Karpas-422 (cell line): ENCODE measurements around the gene TPGS1. TPM values are rescaled to one million over a fixed set of nuclear protein-coding genes. Genes with fewer than 3 reads are reported as not detected.

ENCODE experiments used
- DNase-seq: peaks from one replicate; pipeline ENCODE4 v3.0.0-alpha.2; 2015
- H2AFZ ChIP-seq: fragments of 200-600 bp; sonication (generic); 2 replicates; pipeline ENCODE4 v1.6.1; 2014; ENCODE audit warnings: antibody characterized with exemption, low read length, mixed read lengths
- H3K27ac ChIP-seq: fragments of 200-600 bp; sonication (generic); 2 replicates; pipeline ENCODE4 v1.5.1; 2014; ENCODE audit warnings: mild to moderate bottlenecking, low read length, moderate library complexity
- H3K27me3 ChIP-seq: fragments of 200-600 bp; sonication (generic); 2 replicates; pipeline ENCODE4 v1.6.1; 2014; ENCODE audit warnings: low read length, mixed read lengths
- H3K36me3 ChIP-seq: fragments of 200-600 bp; sonication (generic); 2 replicates; pipeline ENCODE4 v1.6.1; 2014; ENCODE audit warnings: low read length, mixed read lengths; ENCODE audit not compliant: insufficient read depth
- H3K4me1 ChIP-seq: fragments of 200-600 bp; sonication (generic); 2 replicates; pipeline ENCODE4 v1.6.1; 2014; ENCODE audit warnings: mild to moderate bottlenecking, low read length, mixed read lengths
- H3K4me2 ChIP-seq: fragments of 200-600 bp; sonication (generic); 2 replicates; pipeline ENCODE4 v1.6.1; 2014; ENCODE audit warnings: low read length, low read depth, mild to moderate bottlenecking; ENCODE audit not compliant: poor library complexity, severe bottlenecking
- H3K4me3 ChIP-seq: fragments of 200-600 bp; sonication (generic); 2 replicates; pipeline ENCODE4 v1.5.1; 2014; ENCODE audit warnings: mild to moderate bottlenecking, antibody characterized with exemption, low read length, mixed read lengths
- H3K79me2 ChIP-seq: fragments of 200-600 bp; sonication (generic); 2 replicates; pipeline ENCODE4 v1.6.1; 2014; ENCODE audit warnings: mild to moderate bottlenecking, low read length, mixed read lengths
- H3K9ac ChIP-seq: fragments of 200-600 bp; sonication (generic); 2 replicates; pipeline ENCODE4 v1.6.0; 2014; ENCODE audit warnings: low read length
- H3K9me2 ChIP-seq: fragments of 200-600 bp; sonication (generic), shearing (Covaris generic); replicated peaks from 2 replicates; pipeline ENCODE4 v1.6.0; 2014; ENCODE audit warnings: mild to moderate bottlenecking, low read length, moderate library complexity; ENCODE audit not compliant: insufficient read depth
- H3K9me3 ChIP-seq: fragments of 300-700, 200-600 bp; sonication (generic); 2 replicates; pipeline ENCODE4 v1.6.1; 2014; ENCODE audit warnings: low read length, mixed read lengths
- H4K20me1 ChIP-seq: fragments of 200-600 bp; sonication (generic); 2 replicates; pipeline ENCODE4 v1.6.1; 2014; ENCODE audit warnings: mild to moderate bottlenecking, antibody characterized with exemption, low read length, low read depth; ENCODE audit not compliant: insufficient read depth
- total RNA-seq: library from RNA; depleted of rRNA; stranded (reverse); fragments of >200 nt; shearing (Covaris generic); gene quantifications from 2 replicates; pipeline ENCODE4 v1.2.3, GENCODE V29; 2014; ENCODE audit warnings: low replicate concordance

TPGS1 gene
- total RNA-seq, 1 experiment from 2014 or later = 13.8 TPM

DNA sequence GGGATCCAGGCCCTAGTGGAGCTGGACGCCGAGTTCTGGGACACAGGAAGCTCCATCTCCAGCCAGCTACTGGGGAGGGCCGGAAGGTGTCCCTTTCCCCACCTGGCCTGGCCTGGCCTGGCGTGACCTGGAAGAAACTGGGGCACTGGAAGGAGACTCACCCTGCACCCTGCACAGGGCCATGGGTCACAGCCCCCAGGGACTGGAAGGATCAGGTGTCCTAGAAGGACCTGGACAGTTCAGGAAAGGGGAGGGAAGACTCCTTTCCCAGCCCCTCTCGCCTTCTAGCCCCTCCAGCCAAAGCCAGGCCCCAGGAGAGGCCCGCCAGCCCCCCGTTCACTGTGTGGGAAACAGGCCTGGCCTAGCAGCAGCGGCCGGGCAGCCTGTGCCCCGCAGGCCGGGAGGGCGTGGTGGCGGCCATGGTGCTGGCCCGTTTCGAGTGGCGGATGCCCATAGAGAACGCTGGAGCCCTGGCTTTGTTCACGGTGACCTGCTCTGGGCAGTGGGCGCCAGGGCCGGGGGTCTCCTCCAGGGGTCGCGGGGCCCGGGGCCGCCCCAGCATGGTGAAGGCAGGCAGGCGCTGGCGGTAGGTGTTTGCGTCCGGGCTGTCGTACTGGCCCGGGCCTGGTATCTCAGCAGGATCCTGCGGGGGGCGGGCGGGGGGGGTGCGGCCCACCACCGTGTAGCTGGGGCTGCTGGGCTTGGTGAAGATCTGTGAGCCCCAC lies 43.7 kb upstream of the TPGS1 start:
- Histone ChIP-seq H3K4me3 (no peak overlapping the region), H3K27ac (no peak overlapping the region), H3K9me2 (no peaks in the 10 kb centered on the region), H3K79me2 (no peaks in the 10 kb centered on the region), H4K20me1 (no peaks in the 10 kb centered on the region), H3K4me1 (no peaks in the 10 kb centered on the region), H3K36me3 (no peaks in the 10 kb centered on the region), H3K4me2 (no peak overlapping the region), H3K27me3 (no peaks in the 10 kb centered on the region), H2AFZ (no peak overlapping the region), H3K9me3 (no peaks in the 10 kb centered on the region), H3K9ac (no peak overlapping the region)
- no peak for DNase-seq

DNA sequence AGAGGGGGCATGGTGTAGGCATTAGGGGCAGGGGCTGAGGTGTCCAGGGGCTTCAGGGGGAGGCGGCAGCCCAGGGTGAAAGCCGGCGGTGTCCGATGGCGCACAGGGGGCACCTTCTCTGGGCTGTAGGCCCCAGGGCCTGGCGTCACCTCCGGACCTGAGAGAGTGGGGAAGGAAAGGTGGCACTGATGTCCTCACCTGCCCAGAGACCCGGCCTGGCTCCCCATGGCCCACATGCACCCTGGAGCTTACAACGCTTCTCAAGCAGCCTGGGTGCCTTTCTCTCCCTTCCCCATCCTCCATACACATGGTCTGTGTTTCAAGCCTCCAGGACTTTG lies 43.1 kb upstream of the TPGS1 start:
- no peaks in the 10 kb centered on the region for H3K9me2 ChIP-seq
- no peaks in the 10 kb centered on the region for H4K20me1 ChIP-seq
- no peaks in the 10 kb centered on the region for H3K4me1 ChIP-seq
- no peak overlapping the region for H2AFZ ChIP-seq
- H3K27ac ChIP-seq = no peak overlapping the region
- H3K27me3 ChIP-seq = no peaks in the 10 kb centered on the region
- no peaks in the 10 kb centered on the region for H3K9me3 ChIP-seq
- no peaks in the 10 kb centered on the region for H3K79me2 ChIP-seq
- no peak for DNase-seq
- no peaks in the 10 kb centered on the region for H3K36me3 ChIP-seq
- no peak overlapping the region for H3K4me2 ChIP-seq
- H3K4me3 ChIP-seq = no peak overlapping the region
- no peak overlapping the region for H3K9ac ChIP-seq

DNA sequence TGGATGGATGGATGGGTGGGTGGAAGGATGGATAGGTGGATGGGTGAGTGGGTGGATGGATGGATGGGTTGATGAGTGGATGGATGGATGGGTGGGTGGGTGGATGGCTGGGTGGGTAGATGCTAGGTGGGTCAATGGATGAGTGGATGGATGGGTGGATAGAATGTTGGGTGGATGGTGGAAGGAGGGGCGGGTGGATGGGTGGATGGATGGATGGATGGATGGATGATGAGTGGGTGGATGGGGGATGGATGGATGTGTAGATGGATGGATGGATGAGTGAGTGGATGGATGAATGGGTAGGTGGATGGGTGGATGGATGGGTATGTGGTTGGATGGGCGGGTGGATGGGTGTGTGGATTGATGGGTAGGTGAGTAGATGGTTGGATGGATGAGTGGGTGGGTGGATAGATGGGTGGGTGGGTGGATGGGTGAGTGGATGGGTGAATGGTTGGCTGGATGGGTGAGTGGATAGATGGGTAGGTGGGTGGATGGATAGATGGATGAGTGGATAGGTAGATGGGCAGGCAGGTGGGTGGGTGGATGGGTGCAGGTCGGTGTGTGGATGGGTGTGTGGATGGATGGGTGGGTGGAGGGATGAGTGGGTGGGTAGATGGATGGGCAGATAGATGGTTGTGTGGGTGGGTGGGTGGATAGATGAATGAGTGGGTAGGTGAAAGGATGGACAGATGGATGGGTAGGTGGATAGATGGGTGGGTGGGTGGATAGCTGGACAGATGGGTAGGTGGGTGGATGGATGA lies 42.1 kb upstream of the TPGS1 start:
- Histone ChIP-seq H3K79me2 (no peaks in the 10 kb centered on the region), H3K27me3 (no peaks in the 10 kb centered on the region), H3K9me3 (no peaks in the 10 kb centered on the region), H2AFZ (no peak overlapping the region), H3K9me2 (no peaks in the 10 kb centered on the region), H3K27ac (no peak overlapping the region), H3K4me2 (no peak overlapping the region), H3K4me3 (no peak overlapping the region), H4K20me1 (no peaks in the 10 kb centered on the region), H3K9ac (no peak overlapping the region), H3K4me1 (no peaks in the 10 kb centered on the region), H3K36me3 (no peaks in the 10 kb centered on the region)
- no peak for DNase-seq

DNA sequence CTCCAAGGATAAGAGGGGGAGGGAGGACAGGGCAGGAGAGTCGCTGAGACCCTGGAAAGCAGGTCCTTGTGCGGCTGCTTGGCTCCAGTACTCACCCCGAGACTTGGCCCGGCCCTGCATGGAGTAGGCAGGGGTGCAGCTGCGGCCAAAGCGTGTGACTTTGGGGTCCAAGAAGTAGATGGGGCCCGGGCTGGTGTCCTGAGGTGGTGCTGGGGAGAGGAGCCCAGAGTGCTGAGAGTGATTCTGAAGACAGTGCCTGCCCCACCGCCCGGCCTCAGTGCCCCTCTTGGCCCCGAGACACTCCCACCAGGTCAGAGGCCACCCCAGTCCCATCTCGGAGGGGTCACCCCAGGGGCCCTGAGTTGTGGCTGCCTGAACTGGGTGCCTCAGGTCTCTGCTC lies 39.7 kb upstream of the TPGS1 start:
- Histone ChIP-seq H4K20me1 (no peaks in the 10 kb centered on the region), H3K4me3 (no peak overlapping the region), H3K9me2 (no peaks in the 10 kb centered on the region), H3K4me2 (no peak overlapping the region), H3K4me1 (no peaks in the 10 kb centered on the region), H2AFZ (no peak overlapping the region), H3K27me3 (no peaks in the 10 kb centered on the region), H3K27ac (no peak overlapping the region), H3K36me3 (no peaks in the 10 kb centered on the region), H3K79me2 (no peaks in the 10 kb centered on the region), H3K9me3 (no peaks in the 10 kb centered on the region), H3K9ac (no peak overlapping the region)
- no peak for DNase-seq

DNA sequence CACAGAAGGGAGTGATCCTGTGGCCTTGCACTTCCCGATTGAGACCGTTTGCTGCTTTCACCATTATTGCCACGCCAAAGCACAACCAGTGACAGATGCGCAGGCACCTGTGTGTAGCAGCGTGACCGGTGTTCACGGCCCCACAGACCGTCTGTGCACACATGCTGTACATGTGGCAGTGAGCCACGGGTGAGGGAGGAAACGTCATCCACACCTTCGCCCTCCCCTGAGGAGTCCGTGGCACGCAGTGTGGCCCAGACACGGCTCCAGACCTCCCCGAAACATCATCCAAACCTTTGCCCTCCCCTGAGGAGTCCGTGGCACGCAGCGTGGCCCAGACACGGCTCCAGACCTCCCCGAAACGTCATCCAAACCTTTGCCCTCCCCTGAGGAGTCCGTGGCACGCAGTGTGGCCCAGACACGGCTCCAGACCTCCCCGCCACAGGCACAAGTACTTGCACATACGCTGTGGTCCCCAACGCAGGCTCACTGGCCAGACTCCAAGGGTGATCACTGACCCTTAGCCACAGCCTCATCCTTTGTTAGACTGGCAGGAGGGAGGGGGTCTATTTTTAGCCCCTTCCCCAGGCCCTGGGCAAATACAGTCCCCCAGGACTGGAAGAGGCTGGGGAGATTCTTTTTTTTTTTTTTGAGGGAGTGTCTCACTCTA lies 38.6 kb upstream of the TPGS1 start:
- H3K4me2 ChIP-seq = no peak overlapping the region
- no peaks in the 10 kb centered on the region for H3K9me2 ChIP-seq
- no peaks in the 10 kb centered on the region for H3K4me1 ChIP-seq
- no peak overlapping the region for H2AFZ ChIP-seq
- H4K20me1 ChIP-seq = no peaks in the 10 kb centered on the region
- no peaks in the 10 kb centered on the region for H3K36me3 ChIP-seq
- no peak for DNase-seq
- no peak overlapping the region for H3K27ac ChIP-seq
- no peaks in the 10 kb centered on the region for H3K79me2 ChIP-seq
- no peaks in the 10 kb centered on the region for H3K27me3 ChIP-seq
- H3K4me3 ChIP-seq = no peak overlapping the region
- H3K9ac ChIP-seq = no peak overlapping the region
- no peaks in the 10 kb centered on the region for H3K9me3 ChIP-seq

DNA sequence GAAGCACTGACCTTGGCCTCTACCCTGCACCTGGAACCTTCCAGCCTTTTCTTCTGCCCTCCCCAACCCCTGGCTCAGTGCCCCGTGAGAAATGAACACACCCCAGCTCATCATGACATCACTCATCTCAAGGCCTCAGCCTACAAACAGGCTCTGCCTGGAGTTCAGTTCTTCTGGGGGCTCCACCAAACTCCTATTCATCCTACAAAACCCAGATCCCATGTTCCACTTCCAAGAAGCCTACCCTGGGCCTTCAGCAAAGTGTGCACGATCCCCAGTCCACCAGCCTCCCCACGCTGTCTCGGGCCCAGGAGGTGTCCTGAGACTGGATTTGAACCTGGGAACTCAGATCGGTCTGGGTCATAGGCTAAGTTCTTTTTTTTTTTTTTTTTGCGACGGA lies 37.5 kb upstream of the TPGS1 start:
- no peaks in the 10 kb centered on the region for H3K9me2 ChIP-seq
- H4K20me1 ChIP-seq = no peaks in the 10 kb centered on the region
- no peak overlapping the region for H3K4me2 ChIP-seq
- H2AFZ ChIP-seq = no peak overlapping the region
- H3K9ac ChIP-seq = no peak overlapping the region
- no peaks in the 10 kb centered on the region for H3K4me1 ChIP-seq
- no peaks in the 10 kb centered on the region for H3K9me3 ChIP-seq
- no peak for DNase-seq
- H3K27ac ChIP-seq = no peak overlapping the region
- no peaks in the 10 kb centered on the region for H3K36me3 ChIP-seq
- H3K79me2 ChIP-seq = no peaks in the 10 kb centered on the region
- H3K4me3 ChIP-seq = no peak overlapping the region
- H3K27me3 ChIP-seq = no peaks in the 10 kb centered on the region

DNA sequence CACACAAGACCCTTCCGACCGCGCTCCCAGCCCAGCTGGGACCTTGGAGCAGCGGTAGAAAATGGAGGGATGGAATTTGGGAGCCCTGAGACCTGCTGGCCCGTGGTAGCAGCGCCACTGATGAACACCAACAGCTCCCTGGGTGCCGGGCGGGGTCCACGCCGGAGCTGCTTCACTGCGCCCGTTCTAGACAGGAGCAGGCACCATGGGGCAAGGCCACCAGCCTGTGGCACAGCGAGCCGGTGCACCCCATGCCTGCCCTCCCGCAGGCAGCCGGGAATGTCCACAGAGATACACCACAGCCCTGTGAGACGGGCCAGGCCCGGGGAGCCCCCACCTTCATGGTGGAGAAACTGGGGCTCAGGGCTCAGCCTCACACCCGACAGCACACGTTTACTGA lies 36.6 kb upstream of the TPGS1 start:
- H3K4me3 ChIP-seq = no peak overlapping the region
- DNase-seq = no peak
- no peaks in the 10 kb centered on the region for H3K9me3 ChIP-seq

DNA sequence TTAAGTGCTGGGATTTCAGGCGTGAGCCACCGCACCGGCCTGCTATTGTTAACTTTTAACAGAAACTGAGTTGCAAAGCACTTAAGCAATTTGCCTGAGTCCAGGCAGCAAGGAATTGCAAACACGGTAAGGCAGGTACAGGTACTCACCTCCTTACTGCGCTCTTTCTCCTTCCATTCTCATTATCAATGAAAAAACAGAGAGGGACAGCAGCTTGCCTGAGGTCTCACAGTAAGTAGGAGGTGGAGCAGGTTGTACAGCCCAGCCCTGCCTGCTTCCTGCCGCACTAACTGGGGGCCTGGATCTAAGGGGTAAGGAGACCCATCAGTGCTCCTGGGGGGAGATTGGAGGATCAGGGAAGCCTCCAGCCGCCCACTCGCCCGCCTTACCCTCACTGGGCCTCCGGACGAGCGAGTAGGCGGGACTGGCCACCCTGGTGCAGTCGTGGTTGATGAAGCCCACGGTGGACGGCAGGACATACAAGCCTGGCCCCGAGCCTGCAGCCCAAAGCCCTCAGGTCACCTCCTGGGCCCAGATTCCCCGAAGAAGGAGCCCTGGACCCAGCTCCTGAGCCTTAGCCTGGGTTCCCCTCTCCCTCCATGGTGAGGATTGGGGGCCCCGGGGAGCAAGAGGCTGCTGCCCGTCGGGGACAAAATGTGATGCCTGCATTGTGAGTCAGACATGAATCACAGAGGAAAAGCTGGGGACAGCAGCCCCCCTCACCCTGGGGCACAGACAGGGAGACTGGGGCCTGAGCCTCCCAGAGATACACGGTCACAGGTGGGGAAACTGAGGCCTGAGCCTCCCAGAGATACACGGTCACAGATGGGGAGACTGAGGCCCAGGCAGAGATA lies 35.1 kb upstream of the TPGS1 start:
- Histone ChIP-seq H3K9me3 (no peaks in the 10 kb centered on the region), H2AFZ (no peak overlapping the region), H3K9ac (no peak overlapping the region), H4K20me1 (no peaks in the 10 kb centered on the region), H3K27me3 (no peaks in the 10 kb centered on the region), H3K9me2 (no peaks in the 10 kb centered on the region), H3K36me3 (no peaks in the 10 kb centered on the region), H3K27ac (no peak overlapping the region), H3K4me2 (no peak overlapping the region), H3K4me3 (no peak overlapping the region), H3K4me1 (no peaks in the 10 kb centered on the region), H3K79me2 (no peaks in the 10 kb centered on the region)
- no peak for DNase-seq

More for the DNA sequence above, 36.6 kb upstream of the TPGS1 start:
- H2AFZ ChIP-seq = no peak overlapping the region
- H4K20me1 ChIP-seq = no peaks in the 10 kb centered on the region
- H3K36me3 ChIP-seq = no peaks in the 10 kb centered on the region
- H3K79me2 ChIP-seq = no peaks in the 10 kb centered on the region
- H3K4me2 ChIP-seq = no peak overlapping the region
- H3K9ac ChIP-seq = no peak overlapping the region
- H3K27me3 ChIP-seq = no peaks in the 10 kb centered on the region
- no peaks in the 10 kb centered on the region for H3K9me2 ChIP-seq
- no peaks in the 10 kb centered on the region for H3K4me1 ChIP-seq
- no peak overlapping the region for H3K27ac ChIP-seq
